ENCODE measurements around the gene RAB12. TPM values are rescaled to one million over a fixed set of nuclear protein-coding genes. Genes with fewer than 3 reads are reported as not detected.

RAB12 gene
- total and polyA plus RNA-seq, 2 donors from 2014 or later, result 37.7 to 46.7 TPM

- Histone ChIP-seq H3K36me3 (ENCODE audit: control insufficient read depth in 2 of 3, insufficient read depth in 3 of 3, low read length in 3 of 3) (no peaks in the 10 kb centered on the region), H3K27me3 (ENCODE audit: control insufficient read depth, insufficient read depth, low read length) (no peaks in the 10 kb centered on the region), H3K27ac (ENCODE audit: low read depth in 2 of 2, low read length in 2 of 2) (no peak overlapping the region), H3K9ac (ENCODE audit: low read length in 3 of 3) (no peak overlapping the region), H3K4me1 (ENCODE audit: control insufficient read depth in 2 of 3, insufficient read depth in 2 of 3, low read depth in 1 of 3, low read length in 3 of 3) (no peaks in the 10 kb centered on the region), H3K4me3 (ENCODE audit: low read length in 3 of 3) (no peak overlapping the region), H3K9me3 (ENCODE audit: control insufficient read depth in 2 of 3, insufficient read depth in 1 of 3, low read length in 3 of 3) (no peaks in the 10 kb centered on the region)
- FAIRE-seq (no peak), DNase-seq (no peak)
- intact Hi-C loops (cut with DNase I), result no loop called here
- no peak for TF ChIP-seq CTCF (IDR thresholded peaks at IDR 0.05; ENCODE audit: borderline replicate concordance, extremely low read depth, insufficient read depth)
Measured at GRCh38 chr18:8675057-8675456, 65.8 kb downstream of the RAB12 start.

GRCh38 chr18:8681196-8681595 is 72.0 kb downstream of the RAB12 start:
- intact Hi-C loops (cut with DNase I), result no loop called here
- H3K36me3 ChIP-seq (ENCODE audit: control insufficient read depth in 2 of 3, insufficient read depth in 3 of 3, low read length in 3 of 3), result no peaks in the 10 kb centered on the region
- no peak for DNase-seq
- FAIRE-seq, result no peak
- no peaks in the 10 kb centered on the region for H3K4me1 ChIP-seq (ENCODE audit: control insufficient read depth in 2 of 3, insufficient read depth in 2 of 3, low read depth in 1 of 3, low read length in 3 of 3)
- no peak for TF ChIP-seq CTCF (IDR thresholded peaks at IDR 0.05; ENCODE audit: borderline replicate concordance, extremely low read depth, insufficient read depth)
- H3K27me3 ChIP-seq (ENCODE audit: control insufficient read depth, insufficient read depth, low read length), result no peaks in the 10 kb centered on the region
- no peak overlapping the region for H3K27ac ChIP-seq (ENCODE audit: low read depth in 2 of 2, low read length in 2 of 2)
- no peak overlapping the region for H3K4me3 ChIP-seq (ENCODE audit: low read length in 3 of 3)
- H3K9me3 ChIP-seq (ENCODE audit: control insufficient read depth in 2 of 3, insufficient read depth in 1 of 3, low read length in 3 of 3), result no peaks in the 10 kb centered on the region
- H3K9ac ChIP-seq (ENCODE audit: low read length in 3 of 3), result no peak overlapping the region

- intact Hi-C loops (cut with DNase I), result no loop called here
- FAIRE-seq, result no peak
- Histone ChIP-seq H3K4me1 (ENCODE audit: control insufficient read depth in 2 of 3, insufficient read depth in 2 of 3, low read depth in 1 of 3, low read length in 3 of 3) (no peaks in the 10 kb centered on the region), H3K27me3 (ENCODE audit: control insufficient read depth, insufficient read depth, low read length) (no peaks in the 10 kb centered on the region), H3K9me3 (ENCODE audit: control insufficient read depth in 2 of 3, insufficient read depth in 1 of 3, low read length in 3 of 3) (no peaks in the 10 kb centered on the region), H3K36me3 (ENCODE audit: control insufficient read depth in 2 of 3, insufficient read depth in 3 of 3, low read length in 3 of 3) (no peaks in the 10 kb centered on the region), H3K4me3 (ENCODE audit: low read length in 3 of 3) (no peak overlapping the region), H3K9ac (ENCODE audit: low read length in 3 of 3) (no peak overlapping the region), H3K27ac (ENCODE audit: low read depth in 2 of 2, low read length in 2 of 2) (no peak overlapping the region)
- DNase-seq, result no peak
- TF ChIP-seq CTCF (IDR thresholded peaks at IDR 0.05; ENCODE audit: borderline replicate concordance, extremely low read depth, insufficient read depth), result no peak
Measured at GRCh38 chr18:8684577-8684976, 75.3 kb downstream of the RAB12 start.
